NT2/D1 (cell line): Measurements from ENCODE around the gene KRT35.

Experiments
- DNase-seq: peaks from one replicate; pipeline ENCODE4 v3.0.0-alpha.2; 2011; ENCODE audit warnings: low read depth, low spot score
- H3K27me3 ChIP-seq: 2 replicates; pipeline ENCODE4 v1.6.0; 2011; ENCODE audit warnings: mild to moderate bottlenecking; ENCODE audit not compliant: insufficient read length, insufficient read depth
- H3K36me3 ChIP-seq: 2 replicates; pipeline ENCODE4 v1.6.1; 2011; ENCODE audit warnings: mild to moderate bottlenecking, low read length, mixed read lengths; ENCODE audit not compliant: insufficient read depth, insufficient read length
- H3K4me1 ChIP-seq: 2 replicates; pipeline ENCODE4 v1.5.1; 2011; ENCODE audit not compliant: insufficient read depth, insufficient read length
- H3K4me3 ChIP-seq: 2 replicates; pipeline ENCODE4 v1.5.1; 2011; ENCODE audit warnings: low read depth; ENCODE audit not compliant: insufficient read length
- H3K9ac ChIP-seq: 2 replicates; pipeline ENCODE4 v1.6.0; 2011; ENCODE audit warnings: low read depth; ENCODE audit not compliant: insufficient read length
- H3K9me3 ChIP-seq: 2 replicates; pipeline ENCODE4 v1.5.1; 2011; ENCODE audit warnings: mild to moderate bottlenecking, low read length; ENCODE audit not compliant: insufficient read depth
- SUZ12 ChIP-seq: IDR thresholded peaks from 2 replicates; pipeline ENCODE4 v1.6.1; 2011; ENCODE audit not compliant: insufficient read length, insufficient read depth; ENCODE audit errors: extremely low read depth
- YY1 ChIP-seq: IDR thresholded peaks from 2 replicates; pipeline ENCODE4 v1.6.1; 2011; ENCODE audit not compliant: insufficient read length, insufficient read depth
- ZNF274 ChIP-seq: IDR thresholded peaks from 2 replicates; pipeline ENCODE4 v1.6.1; 2011; ENCODE audit warnings: mild to moderate bottlenecking, low read depth, low read length

Gene KRT35

GRCh38 chr17:41457676-41458075, 23.3 kb downstream of the KRT35 start:
- no peak overlapping the region for H3K4me3 ChIP-seq
- no peak for TF ChIP-seq YY1
- no peak for TF ChIP-seq ZNF274
- no peak for TF ChIP-seq SUZ12
- H3K4me1 ChIP-seq: no peaks in the 10 kb centered on the region
- no peak for DNase-seq
- no peaks in the 10 kb centered on the region for H3K27me3 ChIP-seq
- H3K9ac ChIP-seq: no peak overlapping the region
- peaks cover 5% of the 10 kb centered on the region; the same call in 1 of the 2 replicates for H3K9me3 ChIP-seq
- H3K36me3 ChIP-seq: no peaks in the 10 kb centered on the region

GRCh38 chr17:41456204-41456603, 24.7 kb downstream of the KRT35 start:
- Histone ChIP-seq H3K9me3 (peaks cover 20% of the 10 kb centered on the region), H3K4me3 (no peak overlapping the region), H3K4me1 (no peaks in the 10 kb centered on the region), H3K9ac (no peak overlapping the region), H3K36me3 (no peaks in the 10 kb centered on the region), H3K27me3 (no peaks in the 10 kb centered on the region)
- TF ChIP-seq SUZ12: no peak
- no peak for TF ChIP-seq ZNF274
- no peak for TF ChIP-seq YY1
- peak; percentile 2 for DNase-seq

- no peak for DNase-seq
- H3K9ac ChIP-seq: no peak overlapping the region
Measured at GRCh38 chr17:41455236-41455635, 25.7 kb downstream of the KRT35 start.

GRCh38 chr17:41453066-41453465, 27.9 kb downstream of the KRT35 start:
- Histone ChIP-seq H3K4me3 (no peak overlapping the region), H3K36me3 (no peaks in the 10 kb centered on the region), H3K27me3 (no peaks in the 10 kb centered on the region), H3K9ac (no peak overlapping the region), H3K9me3 (peaks cover 28% of the 10 kb centered on the region), H3K4me1 (no peaks in the 10 kb centered on the region)
- no peak for DNase-seq
- no peak for TF ChIP-seq ZNF274

More at GRCh38 chr17:41455236-41455635, 25.7 kb downstream of the KRT35 start:
- TF ChIP-seq ZNF274: no peak
- TF ChIP-seq SUZ12: no peak
- no peak for TF ChIP-seq YY1
- no peak overlapping the region for H3K4me3 ChIP-seq
- no peaks in the 10 kb centered on the region for H3K36me3 ChIP-seq
- peaks cover 28% of the 10 kb centered on the region for H3K9me3 ChIP-seq
- H3K4me1 ChIP-seq: no peaks in the 10 kb centered on the region
- H3K27me3 ChIP-seq: no peaks in the 10 kb centered on the region

GRCh38 chr17:41452281-41452680, 28.7 kb downstream of the KRT35 start:
- no peaks in the 10 kb centered on the region for H3K4me1 ChIP-seq
- no peaks in the 10 kb centered on the region for H3K27me3 ChIP-seq
- DNase-seq: no peak
- H3K36me3 ChIP-seq: no peaks in the 10 kb centered on the region
- no peak overlapping the region for H3K9ac ChIP-seq
- H3K4me3 ChIP-seq: no peak overlapping the region
- peaks cover 28% of the 10 kb centered on the region for H3K9me3 ChIP-seq
- TF ChIP-seq ZNF274 (no peak), YY1 (no peak)

GRCh38 chr17:41451154-41451728, 29.7 kb downstream of the KRT35 start:
- Histone ChIP-seq H3K27me3 (no peaks in the 10 kb centered on the region), H3K9ac (no peak overlapping the region), H3K9me3 (peaks cover 28% of the 10 kb centered on the region), H3K36me3 (no peaks in the 10 kb centered on the region), H3K4me3 (no peak overlapping the region), H3K4me1 (no peaks in the 10 kb centered on the region)
- TF ChIP-seq YY1 (no peak), ZNF274 (no peak), SUZ12 (no peak)
- no peak for DNase-seq

- no peaks in the 10 kb centered on the region for H3K36me3 ChIP-seq
- TF ChIP-seq SUZ12 (no peak), ZNF274 (no peak), YY1 (no peak)
- DNase-seq: no peak
- no peaks in the 10 kb centered on the region for H3K4me1 ChIP-seq
- no peak overlapping the region for H3K4me3 ChIP-seq
- no peak overlapping the region for H3K9ac ChIP-seq
- H3K27me3 ChIP-seq: no peaks in the 10 kb centered on the region
- H3K9me3 ChIP-seq: peaks cover 28% of the 10 kb centered on the region
Measured at GRCh38 chr17:41449008-41449407, 31.9 kb downstream of the KRT35 start.
